Measurements from ENCODE around the gene APOO.

The APOO gene

GRCh38 chrX:23907498-23908218, at the start of gene APOO, which contains the start of gene CXorf58:
TSS of gene APOO (minus strand) at chrX:23907938. CDS start at chrX:23907702, 236 bp downstream.
TSS of gene CXorf58 (plus strand) at chrX:23908006. CDS start at chrX:23910303, 2,297 bp downstream.
- DNase-seq (ENCODE audit: low spot score) = peak; percentile 80

GRCh38 chrX:23954396-23954795, 46.7 kb upstream of the APOO start:
- no peak for DNase-seq (ENCODE audit: low spot score)

GRCh38 chrX:23953908-23954269, 46.2 kb upstream of the APOO start:
- DNase-seq (ENCODE audit: low spot score) = no peak

GRCh38 chrX:23952984-23953907, 45.5 kb upstream of the APOO start:
- DNase-seq (ENCODE audit: low spot score) = no peak

- no peak for DNase-seq (ENCODE audit: low spot score)
These were observed 44.7 kb upstream of the APOO start for GRCh38 chrX:23952391-23952790.

- DNase-seq (ENCODE audit: low spot score) = no peak
These were observed 37.5 kb upstream of the APOO start for GRCh38 chrX:23945206-23945605.

GRCh38 chrX:23944234-23944633, 36.5 kb upstream of the APOO start:
- DNase-seq (ENCODE audit: low spot score) = no peak

- no peak for DNase-seq (ENCODE audit: low spot score)
These were observed 31.5 kb upstream of the APOO start for GRCh38 chrX:23939203-23939602.

GRCh38 chrX:23938690-23939089, 31.0 kb upstream of the APOO start:
- DNase-seq (ENCODE audit: low spot score) = no peak

- DNase-seq (ENCODE audit: low spot score) = no peak
These were observed 29.4 kb upstream of the APOO start for GRCh38 chrX:23937100-23937499.

GRCh38 chrX:23936180-23936579, 28.4 kb upstream of the APOO start:
- DNase-seq (ENCODE audit: low spot score) = no peak

GRCh38 chrX:23935106-23935505, 27.4 kb upstream of the APOO start:
- no peak for DNase-seq (ENCODE audit: low spot score)

GRCh38 chrX:23932046-23932445, 24.3 kb upstream of the APOO start:
- no peak for DNase-seq (ENCODE audit: low spot score)

- DNase-seq (ENCODE audit: low spot score) = no peak
These were observed 23.3 kb upstream of the APOO start for GRCh38 chrX:23930894-23931604.

GRCh38 chrX:23926015-23926414, 18.3 kb upstream of the APOO start:
- DNase-seq (ENCODE audit: low spot score) = no peak

- DNase-seq (ENCODE audit: low spot score) = no peak
These were observed 12.1 kb upstream of the APOO start for GRCh38 chrX:23919706-23920320.

- DNase-seq (ENCODE audit: low spot score) = no peak
These were observed 11.4 kb upstream of the APOO start for GRCh38 chrX:23919148-23919547.

GRCh38 chrX:23911126-23911835, 3.5 kb upstream of the APOO start:
- no peak for DNase-seq (ENCODE audit: low spot score)

- no peak for DNase-seq (ENCODE audit: low spot score)
These were observed 674 bp upstream of the APOO start for GRCh38 chrX:23908219-23909004.

GRCh38 chrX:23907111-23907497, 634 bp downstream of the APOO start:
- no peak for DNase-seq (ENCODE audit: low spot score)

GRCh38 chrX:23904096-23904495, 3.6 kb downstream of the APOO start:
- DNase-seq (ENCODE audit: low spot score) = peak; percentile 58

Data from hepatic stellate cell (primary cell).